Neural cell (in vitro differentiated cells): ENCODE data around the gene PNPLA7.

Source experiments
- EZH2 ChIP-seq: fragments of 200-600, 300-800 bp; shearing (Covaris generic), sonication (generic); IDR thresholded peaks from 2 replicates; pipeline ENCODE4 v1.6.1; 2014; ENCODE audit warnings: antibody characterized with exemption, low read length, borderline replicate concordance, mild to moderate bottlenecking; ENCODE audit not compliant: insufficient read depth, poor library complexity, severe bottlenecking
- POLR2AphosphoS5 ChIP-seq: IDR thresholded peaks from 2 replicates; pipeline ENCODE4 v1.6.1; 2012
- TF ChIP-seq, protein P1 (sequence below): fragments of 450-650 bp; IDR thresholded peaks from 2 replicates; pipeline ENCODE4 v1.5.1; 2014; ENCODE audit warnings: antibody characterized with exemption, mild to moderate bottlenecking, moderate library complexity; ENCODE audit not compliant: poor library complexity, severe bottlenecking

DNA sequence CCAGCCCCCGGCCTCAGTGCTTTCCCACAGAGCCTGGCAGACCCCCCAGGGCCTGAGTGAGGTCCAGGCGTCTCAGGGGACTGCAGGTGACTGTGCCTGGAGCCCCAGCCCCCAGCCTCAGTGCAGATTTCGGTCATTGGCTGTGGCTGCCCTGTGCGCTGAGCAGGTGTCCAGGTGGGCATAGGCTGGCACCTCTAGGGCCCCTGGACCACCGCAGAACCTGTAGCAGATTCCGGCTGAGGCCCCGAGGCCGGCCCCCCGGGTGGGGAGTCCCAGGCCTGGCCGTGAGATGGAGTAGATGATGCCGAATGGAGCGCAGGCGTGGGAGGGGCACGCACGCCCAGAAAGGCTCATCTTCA is 139.3 kb downstream of the PNPLA7 start:
- TF ChIP-seq, protein P1, sequence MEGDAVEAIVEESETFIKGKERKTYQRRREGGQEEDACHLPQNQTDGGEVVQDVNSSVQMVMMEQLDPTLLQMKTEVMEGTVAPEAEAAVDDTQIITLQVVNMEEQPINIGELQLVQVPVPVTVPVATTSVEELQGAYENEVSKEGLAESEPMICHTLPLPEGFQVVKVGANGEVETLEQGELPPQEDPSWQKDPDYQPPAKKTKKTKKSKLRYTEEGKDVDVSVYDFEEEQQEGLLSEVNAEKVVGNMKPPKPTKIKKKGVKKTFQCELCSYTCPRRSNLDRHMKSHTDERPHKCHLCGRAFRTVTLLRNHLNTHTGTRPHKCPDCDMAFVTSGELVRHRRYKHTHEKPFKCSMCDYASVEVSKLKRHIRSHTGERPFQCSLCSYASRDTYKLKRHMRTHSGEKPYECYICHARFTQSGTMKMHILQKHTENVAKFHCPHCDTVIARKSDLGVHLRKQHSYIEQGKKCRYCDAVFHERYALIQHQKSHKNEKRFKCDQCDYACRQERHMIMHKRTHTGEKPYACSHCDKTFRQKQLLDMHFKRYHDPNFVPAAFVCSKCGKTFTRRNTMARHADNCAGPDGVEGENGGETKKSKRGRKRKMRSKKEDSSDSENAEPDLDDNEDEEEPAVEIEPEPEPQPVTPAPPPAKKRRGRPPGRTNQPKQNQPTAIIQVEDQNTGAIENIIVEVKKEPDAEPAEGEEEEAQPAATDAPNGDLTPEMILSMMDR: no peak
- TF ChIP-seq EZH2 (no peak), POLR2AphosphoS5 (no peak)
